ENCODE data around the gene MAGI2.
A peak's percentile ranks its signal among the peaks of the same experiment; 100 is the strongest.
"Not testable (repeated sequence)": the region's sequence is repeated elsewhere in the genome, so short reads cannot be mapped to it uniquely, and the experiment has no call there.

The MAGI2 gene

DNA sequence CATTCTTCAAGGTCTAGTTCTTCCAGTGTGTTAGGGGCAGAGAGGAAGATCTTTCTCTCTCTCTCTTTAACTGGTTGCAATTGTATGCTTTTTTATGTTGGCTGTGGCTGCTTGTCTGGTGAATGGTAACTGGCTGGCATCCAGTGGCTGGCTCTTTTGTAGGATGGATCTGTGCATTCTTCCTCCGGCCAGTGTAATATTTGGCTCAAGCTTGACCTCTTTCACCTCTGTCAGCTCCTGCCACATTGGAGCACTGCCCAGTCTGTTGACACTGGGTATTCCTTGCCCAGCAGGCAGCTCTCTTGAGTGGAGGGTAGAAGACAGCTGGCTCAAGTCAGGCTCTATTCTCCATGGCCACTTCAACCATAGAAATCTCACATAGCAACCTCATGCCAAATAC is 1126.6 kb downstream of the MAGI2 start:
- no peak for DNase-seq

DNA sequence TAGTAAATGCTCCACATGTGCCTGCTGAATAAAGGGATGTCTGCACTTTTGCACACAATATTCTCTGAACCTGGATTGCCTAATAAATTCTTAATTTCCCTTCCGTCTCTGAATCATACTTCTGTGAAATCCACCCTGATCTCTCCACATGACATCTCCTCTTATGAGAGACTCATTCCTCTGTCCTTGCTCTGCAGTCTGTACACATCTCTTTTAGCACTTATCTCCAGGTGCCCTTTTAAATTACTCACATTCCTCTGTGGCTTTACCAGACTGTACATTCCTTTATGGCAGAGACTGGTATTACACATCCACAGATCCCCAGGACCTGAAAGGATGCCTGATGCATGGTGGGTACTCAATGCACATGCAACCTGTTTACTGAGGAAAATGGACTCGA is 1127.3 kb downstream of the MAGI2 start:
- DNase-seq, result peak; percentile 66

DNA sequence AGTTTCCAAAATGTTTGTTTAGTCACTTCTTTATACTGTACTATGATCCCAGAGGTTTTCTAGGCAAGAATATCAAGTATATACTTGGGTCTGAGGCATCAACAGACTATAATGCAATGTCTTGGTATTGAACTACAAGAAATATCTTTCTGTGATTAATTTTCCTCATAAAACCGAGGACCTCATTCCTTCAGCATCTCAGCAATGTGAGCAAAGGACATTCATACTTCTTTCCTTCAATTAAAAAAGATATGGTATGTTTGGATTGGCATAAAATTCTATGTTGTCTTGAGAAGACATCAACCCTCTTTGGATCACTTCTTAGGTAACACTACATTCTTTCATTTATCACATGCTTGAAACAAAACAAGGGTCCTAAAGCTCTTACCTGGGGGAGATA is 1130.3 kb downstream of the MAGI2 start:
- DNase-seq, result no peak

DNA sequence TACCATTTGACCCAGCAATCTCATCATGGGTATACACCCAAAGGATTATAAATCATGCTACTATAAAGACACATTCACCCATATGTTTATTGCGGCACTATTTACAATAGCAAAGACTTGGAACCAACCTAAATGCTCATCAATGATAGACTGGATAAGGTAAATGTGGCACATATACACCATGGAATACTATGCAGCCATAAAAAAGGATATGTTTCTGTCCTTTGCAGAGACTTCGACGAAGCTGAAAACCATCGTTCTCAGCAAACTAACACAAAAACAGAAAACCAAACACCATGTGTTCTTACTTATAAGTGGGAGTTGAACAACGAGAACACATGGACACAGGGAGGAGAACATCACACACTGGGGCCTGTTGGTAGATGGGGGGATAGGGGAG is 1131.2 kb downstream of the MAGI2 start:
- not testable (repeated sequence) for DNase-seq

DNA sequence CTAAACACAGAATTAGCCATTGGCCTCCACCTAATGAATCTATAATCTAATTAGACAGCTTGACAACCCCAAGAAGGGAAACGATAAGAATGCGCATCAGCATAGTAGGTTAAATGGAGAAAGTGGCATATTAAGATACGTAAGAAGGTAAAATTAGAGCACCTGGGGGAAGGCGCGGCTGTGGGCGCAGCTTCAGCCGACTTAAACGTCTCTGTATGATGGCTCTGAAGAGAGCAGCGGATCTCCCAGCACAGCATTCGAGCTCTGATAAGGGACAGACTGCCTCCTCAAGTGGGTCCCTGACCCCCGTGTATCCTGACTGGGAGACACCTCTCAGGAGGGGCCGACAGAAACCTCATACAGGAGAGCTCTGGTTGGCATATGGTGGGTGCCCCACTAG is 1136.1 kb downstream of the MAGI2 start:
- DNase-seq, result no peak

DNA sequence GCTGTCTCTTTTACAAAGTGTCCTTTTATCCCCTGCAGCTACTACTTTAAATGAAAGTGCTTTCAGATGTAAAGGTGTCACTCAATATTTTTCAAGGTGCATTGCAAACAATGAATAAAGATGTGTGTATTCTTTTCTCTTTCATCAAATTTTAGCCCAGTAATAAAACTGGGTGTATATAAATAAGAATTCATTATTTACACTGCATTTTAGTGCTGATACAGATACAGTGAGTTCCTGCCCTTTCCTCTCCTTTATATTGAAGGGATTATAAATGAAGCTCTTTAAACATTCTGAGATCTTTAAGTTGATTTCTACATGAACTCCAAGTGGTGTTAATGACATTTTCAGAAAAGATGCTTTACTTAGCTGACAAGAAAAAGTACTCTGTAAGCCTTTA is 1137.4 kb downstream of the MAGI2 start:
- no peak for DNase-seq

DNA sequence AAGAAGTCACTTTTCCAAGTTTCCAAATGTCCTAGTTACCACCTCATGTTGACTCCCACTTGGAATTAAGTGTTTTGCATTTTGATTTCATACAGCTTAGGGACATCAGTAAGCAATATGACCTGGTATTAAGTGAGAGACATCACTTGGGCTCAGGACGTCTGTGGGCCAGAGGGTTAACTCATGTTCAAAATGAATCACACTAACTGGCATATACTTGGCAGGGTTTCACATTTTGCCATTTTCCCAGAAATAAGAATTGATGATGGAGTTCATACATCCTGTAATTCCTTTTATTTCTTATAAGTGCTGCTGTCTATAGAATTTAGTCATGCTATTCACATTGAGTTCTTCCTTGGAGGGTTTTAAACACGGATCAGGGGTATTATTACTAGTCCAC is 1138.3 kb downstream of the MAGI2 start:
- no peak for DNase-seq

DNA sequence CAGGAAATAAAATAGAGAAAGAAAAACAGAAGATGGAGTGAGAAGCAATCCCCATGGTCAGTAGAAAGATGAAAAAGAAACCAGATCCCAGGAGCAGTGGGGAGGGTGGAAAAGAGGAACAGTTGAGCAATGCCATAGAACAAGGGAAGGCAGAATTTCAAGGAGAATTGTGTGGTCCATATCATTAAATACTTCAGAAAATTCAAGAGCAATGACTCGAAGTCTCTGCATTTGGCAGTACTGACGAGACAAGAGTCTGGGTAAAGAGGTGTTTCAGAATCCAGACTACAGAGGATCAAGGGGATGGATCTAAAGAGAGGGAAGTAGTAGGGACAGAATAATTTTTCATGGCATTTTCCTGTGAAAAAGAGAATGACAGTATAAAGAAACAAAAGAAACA is 1142.3 kb downstream of the MAGI2 start:
- peak; percentile 26 for DNase-seq

DNA sequence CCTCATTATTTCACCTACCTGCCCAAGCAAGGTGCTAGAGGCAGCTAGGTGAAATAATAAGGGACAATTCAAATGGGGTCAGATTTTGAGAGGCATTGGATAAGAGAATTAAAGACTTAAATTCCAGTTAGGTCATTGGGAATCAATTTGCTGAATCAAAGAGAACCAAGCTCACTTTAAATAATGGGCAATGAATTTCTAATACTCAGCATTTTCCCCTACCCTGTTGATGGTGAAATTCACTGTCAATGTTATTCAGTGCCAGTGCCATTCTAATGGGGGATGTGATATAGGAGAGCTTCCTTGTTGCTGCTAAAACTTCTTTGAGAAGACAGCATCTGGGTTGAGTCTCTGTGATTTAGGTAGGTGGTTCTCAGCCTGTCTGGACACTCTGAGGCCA is 1145.6 kb downstream of the MAGI2 start:
- DNase-seq, result no peak

DNA sequence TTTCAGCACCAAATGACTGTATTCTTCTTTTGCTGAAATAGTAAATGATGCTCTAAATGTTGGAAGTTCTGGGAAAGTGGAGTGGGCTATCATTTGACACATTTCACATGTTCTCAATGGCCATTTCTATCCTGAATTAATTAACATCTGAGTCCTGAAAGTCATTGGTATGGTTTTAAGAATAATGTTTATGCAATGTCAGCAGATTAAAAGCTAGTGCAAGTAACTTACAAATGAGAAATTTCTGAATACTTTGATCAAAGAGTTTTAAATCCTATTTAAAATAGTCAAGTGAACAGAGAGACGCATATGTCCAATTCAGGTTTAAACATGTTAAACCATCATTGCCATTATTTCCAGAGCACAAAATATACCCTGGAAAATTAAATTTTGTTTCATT is 1146.8 kb downstream of the MAGI2 start:
- DNase-seq, result no peak

DNA sequence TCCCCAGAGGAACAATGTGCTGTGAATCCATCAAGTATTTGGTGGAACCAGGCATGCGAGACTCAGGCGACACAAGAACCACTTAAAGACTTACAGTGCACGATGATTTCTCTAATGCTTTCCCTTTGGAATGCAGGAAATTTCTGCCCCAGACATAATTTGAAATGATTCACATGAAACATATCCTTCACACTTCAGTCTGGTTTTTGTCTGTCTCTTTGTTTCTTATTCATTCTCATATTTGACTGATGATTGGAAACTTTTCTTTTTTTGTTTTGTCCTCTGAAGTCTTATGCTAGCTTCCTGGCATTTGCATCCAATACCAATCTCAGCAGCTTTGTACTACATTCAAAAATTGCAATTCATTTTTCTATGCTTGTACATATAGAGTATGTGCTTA is 1152.1 kb downstream of the MAGI2 start:
- DNase-seq, result peak; percentile 89

DNA sequence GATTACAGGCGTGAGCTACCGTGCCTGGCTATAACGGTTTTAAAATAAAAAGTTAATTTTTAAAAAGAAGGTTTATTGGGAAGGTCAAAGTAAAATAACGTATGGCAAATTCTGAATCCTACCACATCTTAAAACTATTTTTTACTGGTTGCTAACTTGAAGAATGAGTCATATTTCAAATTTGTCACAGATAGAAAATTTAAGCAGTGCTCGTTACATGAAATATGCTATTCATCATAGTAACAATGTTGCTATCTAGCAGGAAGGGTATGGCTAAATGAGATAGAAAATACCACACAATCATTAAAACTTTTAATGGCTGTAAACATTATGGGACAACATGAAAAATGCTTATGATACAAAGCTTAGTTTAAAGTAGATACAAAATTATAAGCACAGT is 1154.4 kb downstream of the MAGI2 start:
- peak; percentile 52 for DNase-seq

DNA sequence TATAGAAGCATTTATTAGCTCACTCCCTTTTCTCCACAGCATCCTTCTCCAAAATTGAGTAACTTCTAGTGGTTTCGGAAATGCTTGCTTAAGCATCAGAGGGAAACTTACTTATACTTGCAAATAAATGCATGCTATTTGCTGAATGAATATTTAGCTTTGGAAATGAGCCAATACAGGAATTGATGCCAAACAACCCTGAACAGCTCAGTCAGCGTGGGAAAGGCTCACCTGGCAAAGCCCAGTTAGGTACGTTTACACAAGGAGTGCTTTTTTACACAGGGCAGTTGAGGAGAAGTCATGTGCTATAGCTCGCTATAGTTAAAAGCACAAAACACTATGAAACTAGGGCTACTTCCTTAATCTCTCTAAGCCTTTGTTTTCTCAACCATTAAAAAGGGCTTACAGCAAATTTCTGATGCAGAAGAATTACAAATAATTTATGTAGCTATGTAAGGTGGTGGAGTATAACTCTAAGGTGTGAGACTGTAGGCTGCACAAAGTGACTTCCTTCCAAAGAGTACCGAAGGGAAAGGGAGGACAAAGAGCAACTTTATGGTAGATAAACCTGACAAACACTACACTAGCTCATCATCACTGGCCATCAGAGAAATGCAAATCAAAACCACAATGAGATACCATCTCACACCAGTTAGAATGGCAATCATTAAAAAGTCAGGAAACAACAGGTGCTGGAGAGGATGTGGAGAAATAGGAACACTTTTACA is 1156.7 kb downstream of the MAGI2 start:
- no peak for DNase-seq

DNA sequence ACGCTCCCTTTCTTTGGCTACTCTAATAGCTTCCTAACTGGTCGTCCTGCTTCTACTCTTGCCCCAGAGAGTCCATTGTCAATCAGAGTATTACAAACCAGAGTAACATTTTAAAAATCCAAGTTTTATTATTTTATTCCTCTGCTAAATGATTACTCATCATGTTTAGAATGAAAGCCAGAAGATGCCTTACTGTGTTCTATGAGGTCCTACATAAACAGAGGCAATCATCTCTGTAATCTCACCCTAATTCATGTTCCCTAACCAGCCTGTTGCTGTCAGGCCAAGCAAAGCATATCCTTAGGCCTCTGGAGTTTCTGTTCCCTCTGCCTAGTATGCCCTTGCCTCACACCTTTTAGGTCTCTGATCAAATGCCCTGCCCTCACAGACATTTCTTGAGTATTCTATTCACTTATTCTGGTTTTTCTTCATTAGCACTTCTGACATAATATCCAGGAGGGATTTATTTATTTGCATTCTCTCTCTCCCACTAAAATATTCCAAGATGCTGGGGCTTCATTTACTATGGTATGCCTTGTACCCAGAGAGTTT is 1157.3 kb downstream of the MAGI2 start:
- DNase-seq, result peak; percentile 54

DNA sequence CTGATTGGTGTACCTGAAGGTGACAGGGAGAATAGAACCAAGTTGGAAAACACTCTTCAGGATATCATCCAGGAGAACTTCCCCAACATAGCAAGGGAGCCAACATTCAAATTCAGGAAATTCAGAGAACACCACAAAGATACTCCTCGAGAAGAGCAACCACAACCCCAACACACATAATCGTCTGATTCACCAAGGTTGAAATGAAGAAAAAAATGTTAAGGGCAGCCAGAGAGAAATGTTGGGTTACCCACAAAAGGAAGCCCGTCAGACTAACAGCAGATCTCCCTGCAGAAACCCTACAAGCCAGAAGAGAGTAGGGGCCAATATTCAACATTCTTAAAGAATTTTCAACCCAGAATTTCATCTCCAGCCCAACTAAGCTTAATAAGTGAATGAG is 1164.0 kb downstream of the MAGI2 start:
- DNase-seq, result not testable (repeated sequence)

DNA sequence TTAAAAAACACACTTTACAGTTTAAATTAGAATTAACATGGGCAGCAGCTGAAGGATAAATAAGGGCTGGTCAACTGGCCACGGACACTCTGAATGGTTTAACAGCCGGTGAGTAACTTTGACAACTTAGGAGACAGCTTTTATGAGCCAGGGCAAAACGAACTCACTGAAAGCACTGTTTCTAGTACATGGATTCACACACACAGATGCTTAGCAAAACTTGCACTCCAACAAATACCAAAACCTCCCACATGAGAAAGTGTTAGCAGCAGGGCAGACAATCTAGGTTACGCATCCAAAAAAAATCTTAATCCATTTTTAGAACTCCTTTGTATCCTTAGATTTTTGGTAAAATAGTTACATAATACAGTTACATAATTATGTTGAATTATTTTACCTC is 1168.5 kb downstream of the MAGI2 start:
- DNase-seq, result no peak

DNA sequence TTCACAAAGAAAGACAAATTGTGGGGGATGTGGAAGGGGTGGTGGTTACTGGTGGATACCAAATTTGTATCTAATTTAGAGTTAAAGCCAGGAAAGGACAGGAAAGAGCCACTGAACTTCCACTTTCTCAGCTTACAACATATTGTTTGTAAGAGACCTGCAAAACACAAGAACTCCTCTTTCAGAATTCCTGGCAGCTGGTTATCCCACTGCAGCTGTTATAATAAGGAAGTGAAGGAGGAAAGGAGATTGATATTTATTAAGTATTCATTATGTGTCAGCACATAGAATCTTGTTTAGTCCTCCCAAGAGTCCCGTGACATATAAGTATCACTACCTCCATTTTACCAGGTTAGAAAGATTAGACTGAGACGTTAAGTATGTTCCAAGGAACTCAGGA is 1173.2 kb downstream of the MAGI2 start:
- no peak for DNase-seq

DNA sequence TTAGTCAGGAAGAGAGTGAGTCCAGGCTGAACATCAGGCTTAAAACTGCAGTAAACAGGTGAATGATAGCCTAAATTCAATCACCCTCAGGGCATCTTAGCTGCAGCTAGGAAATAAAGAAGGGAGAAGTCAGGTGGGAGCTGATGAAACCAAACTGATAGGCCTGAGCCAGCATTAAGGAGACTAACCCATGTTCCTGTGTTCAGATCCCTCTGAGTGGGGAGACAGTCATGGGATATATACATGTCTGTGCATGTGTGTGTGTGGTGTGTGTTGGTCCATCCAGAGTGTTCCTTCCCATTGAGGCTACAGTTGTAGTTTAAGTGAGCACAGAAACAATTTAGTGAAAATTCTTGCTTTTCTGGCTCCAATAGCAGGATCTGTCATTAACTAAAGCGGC is 1174.0 kb downstream of the MAGI2 start:
- DNase-seq, result no peak

DNA sequence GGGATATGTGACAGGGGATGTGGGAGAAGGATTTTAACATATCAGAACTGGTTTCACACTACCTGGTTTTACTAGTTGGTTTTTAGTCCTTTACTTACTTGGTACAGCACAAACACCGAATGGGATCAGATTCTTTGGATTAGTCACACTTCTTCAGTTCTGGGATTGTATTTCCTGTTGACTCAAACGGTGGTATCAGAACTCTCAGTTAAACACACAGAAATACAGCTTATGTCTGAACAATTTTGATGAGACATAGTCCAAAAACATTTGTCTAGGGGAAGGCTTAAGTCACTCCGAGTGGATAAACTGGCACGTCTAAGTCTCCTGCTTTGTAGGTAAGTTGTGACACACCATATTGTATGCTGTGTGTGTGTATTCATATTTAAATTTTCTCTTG is 1174.4 kb downstream of the MAGI2 start:
- peak; percentile 84 for DNase-seq

DNA sequence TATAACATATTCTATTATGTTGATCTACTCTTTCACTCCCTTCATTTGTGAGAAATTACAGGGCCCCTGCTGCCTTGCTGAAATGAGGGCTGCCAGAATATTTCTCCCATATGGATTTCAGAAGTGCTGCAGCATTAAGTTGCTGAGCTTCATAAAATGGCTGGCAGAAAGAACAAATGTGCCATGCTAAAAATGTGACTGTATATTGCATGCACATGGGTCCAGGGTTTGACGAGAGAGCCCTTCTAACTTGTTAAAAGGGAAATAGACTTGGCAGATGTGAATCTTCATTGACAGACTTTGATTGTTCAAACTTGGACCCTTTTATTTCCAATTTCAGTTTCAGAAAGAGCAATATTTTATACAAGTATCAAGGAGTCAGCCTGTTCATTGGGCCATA is 1186.3 kb downstream of the MAGI2 start:
- no peak for DNase-seq

DNA sequence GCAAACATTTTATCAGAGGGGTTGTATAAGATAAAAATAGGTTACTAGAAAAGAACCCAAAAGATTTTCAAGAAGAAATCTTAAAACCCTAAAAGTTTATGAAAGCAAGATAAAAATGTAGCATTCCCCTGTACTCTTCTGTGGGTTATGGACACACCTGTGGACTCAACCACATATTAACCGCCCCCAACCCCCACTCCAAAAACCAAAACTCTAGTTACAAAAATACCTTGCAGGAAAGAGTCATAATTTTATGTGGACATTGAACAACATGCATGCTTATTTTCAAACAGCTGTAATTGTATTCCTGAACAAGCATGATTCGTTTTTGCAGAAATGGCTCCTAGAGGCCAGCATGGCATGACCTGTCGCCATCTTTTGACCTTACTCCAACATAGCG is 1188.0 kb downstream of the MAGI2 start:
- DNase-seq, result no peak

DNA sequence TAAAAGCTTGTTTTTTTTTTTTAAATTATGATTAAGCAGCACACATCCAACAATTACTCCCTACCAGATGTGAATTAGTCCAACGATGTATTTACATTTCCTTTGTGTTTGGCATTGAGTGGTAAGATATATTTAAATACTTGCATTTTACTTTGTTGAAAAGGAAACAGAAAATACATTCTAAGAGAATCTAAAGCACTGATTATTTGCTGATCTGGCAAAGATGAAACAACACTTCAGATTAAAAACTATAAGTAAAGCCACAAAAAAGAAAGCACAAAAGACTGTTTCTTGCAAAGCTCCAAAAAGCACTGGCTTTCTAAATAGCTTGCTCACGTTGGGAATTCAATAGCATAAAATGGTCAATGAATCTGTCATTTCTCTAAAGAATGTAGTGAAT is 1188.4 kb downstream of the MAGI2 start:
- DNase-seq, result no peak

DNA sequence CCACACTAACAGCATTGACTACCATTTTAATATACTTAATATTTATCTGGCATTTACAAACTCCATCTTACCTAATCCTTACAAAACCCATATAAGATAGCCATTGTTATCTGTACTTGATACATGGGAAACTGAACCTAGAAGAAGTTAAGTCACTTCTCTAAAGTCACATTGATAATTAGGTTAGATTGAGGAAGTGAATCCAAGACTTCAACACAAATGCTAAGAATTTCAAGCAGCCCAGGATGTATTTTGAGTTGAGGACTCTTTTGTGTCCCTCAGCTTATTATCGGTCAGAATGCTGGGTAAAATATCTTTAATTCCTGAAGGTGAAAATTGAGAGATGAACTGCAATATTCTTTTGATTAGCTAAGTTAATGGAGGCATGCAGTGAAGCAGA is 1189.4 kb downstream of the MAGI2 start:
- no peak for DNase-seq

DNA sequence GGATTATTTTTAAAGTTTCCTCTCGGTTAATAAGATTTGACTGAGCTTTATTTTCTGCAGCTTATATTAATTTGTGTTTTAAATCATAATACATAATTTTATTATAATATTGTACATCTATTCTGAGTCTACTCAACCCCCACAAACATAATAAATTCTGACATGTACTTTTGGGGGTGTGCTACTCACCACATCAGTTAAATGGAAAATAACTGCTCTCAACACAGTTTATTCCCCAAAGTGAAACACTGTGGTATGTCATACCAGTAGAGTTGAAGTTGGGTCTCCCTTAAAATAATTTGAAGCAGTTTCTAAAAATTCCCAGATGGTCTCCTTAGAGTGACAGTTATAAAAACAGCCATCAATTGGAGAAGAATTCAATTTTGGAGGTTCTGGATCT is 1191.7 kb downstream of the MAGI2 start:
- DNase-seq, result no peak

DNA sequence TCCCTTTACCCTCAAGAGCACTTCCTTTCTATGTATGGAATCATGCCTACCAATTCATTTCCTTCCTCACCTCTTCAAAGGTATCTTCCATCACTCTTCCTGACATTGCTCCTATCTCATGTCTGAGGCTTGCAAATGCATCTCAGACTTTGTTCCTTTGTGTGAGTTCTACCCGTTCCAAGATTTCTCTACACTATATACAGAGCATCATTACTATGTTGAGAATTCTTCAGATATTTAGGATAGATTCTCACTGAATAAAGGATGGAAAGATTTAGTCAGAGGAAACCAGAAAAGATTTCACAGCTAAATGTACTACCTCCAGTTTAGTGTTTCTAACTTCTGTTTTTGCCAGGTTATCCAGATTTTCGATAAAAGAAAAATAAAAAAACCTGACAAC is 1192.2 kb downstream of the MAGI2 start:
- DNase-seq, result no peak
